ENCODE measurements around the gene SLC37A1. TPM values are rescaled to one million over a fixed set of nuclear protein-coding genes. Genes with fewer than 3 reads are reported as not detected.
A peak's percentile ranks its signal among the peaks of the same experiment; 100 is the strongest.

Gene SLC37A1
- total and polyA plus RNA-seq, 9 of the 15 experiments (the other 6 are each of a cell fraction or from before 2014, with no cell fraction given) = 0.06 to 3.4 (median 0.40) TPM

GRCh38 chr21:42467140-42467983 lies 46.3 kb upstream of the SLC37A1 start (continued):
- no peak for TF ChIP-seq TSHZ1 (CRISPR knock-in tag; IDR thresholded peaks at IDR 0.05)
- no peak for TF ChIP-seq PHB2 (IDR thresholded peaks at IDR 0.05; ENCODE audit: low read depth)
- no peak for TF ChIP-seq ZNF644 (tag; IDR thresholded peaks at IDR 0.05; ENCODE audit: low read depth)
- TF ChIP-seq DIDO1 (tag; IDR thresholded peaks at IDR 0.05; ENCODE audit: low read depth) = no peak
- 0 out of 2 replicates have a peak, but pooled peaks have one; percentile 19 for TF ChIP-seq L3MBTL2 (IDR thresholded peaks at IDR 0.05)
- no peak for TF ChIP-seq MCM5 (IDR thresholded peaks at IDR 0.05; ENCODE audit: low read depth)
- TF ChIP-seq POLR2AphosphoS5 (IDR thresholded peaks at IDR 0.05; ENCODE audit: control insufficient read depth, insufficient read depth, low read depth, low read length) = no peak
- no peak for TF ChIP-seq KDM2B (CRISPR knock-in tag; IDR thresholded peaks at IDR 0.05)
- 0 out of 2 replicates have a peak, but pooled peaks have one; percentile 38 for TF ChIP-seq ATF6 (CRISPR knock-in tag; IDR thresholded peaks at IDR 0.05)
- TF ChIP-seq ZNF551 (CRISPR knock-in tag; IDR thresholded peaks at IDR 0.05) = no peak
- no peak for TF ChIP-seq RAD51 (IDR thresholded peaks at IDR 0.05; ENCODE audit: borderline replicate concordance, low read depth)
- TF ChIP-seq HNRNPLL (IDR thresholded peaks at IDR 0.05; ENCODE audit: low read depth, low read length, poor library complexity, severe bottlenecking) = no peak
- no peak for TF ChIP-seq CEBPB (tag; IDR thresholded peaks at IDR 0.05)
- TF ChIP-seq NR1H2 (CRISPR knock-in tag; IDR thresholded peaks at IDR 0.05) = no peak
- no peak for TF ChIP-seq ETS2 (tag; IDR thresholded peaks at IDR 0.05; ENCODE audit: borderline replicate concordance, poor library complexity, severe bottlenecking)
- no peak for TF ChIP-seq E2F4 (CRISPR knock-in tag; IDR thresholded peaks at IDR 0.05; ENCODE audit: low read depth)
- TF ChIP-seq ZNF217 (CRISPR knock-in tag; IDR thresholded peaks at IDR 0.05) = no peak
- TF ChIP-seq KLF6 (CRISPR knock-in tag; IDR thresholded peaks at IDR 0.05; ENCODE audit: borderline replicate concordance) = no peak

All from K562 (cell line).